HG03039 (cell line): ENCODE data around the gene SNPH.
"Not testable (repeated sequence)": the region's sequence is repeated elsewhere in the genome, so short reads cannot be mapped to it uniquely, and the experiment has no call there.

Experiments
- ATAC-seq: cut with Tn5 transposase; IDR thresholded peaks from one replicate; pipeline ENCODE4 v1.9.1; 2021; ENCODE audit warnings: mild to moderate bottlenecking, moderate library complexity; ENCODE audit not compliant: unreplicated experiment

SNPH gene

GRCh38 chr20:1336699-1337367 lies 70.7 kb downstream of the SNPH start:
- no peak for ATAC-seq

GRCh38 chr20:1337441-1337840 lies 71.3 kb downstream of the SNPH start:
- ATAC-seq, result no peak

GRCh38 chr20:1338096-1338495 lies 72.0 kb downstream of the SNPH start:
- no peak for ATAC-seq

- no peak for ATAC-seq
Measured at GRCh38 chr20:1338801-1339200, 72.7 kb downstream of the SNPH start.

GRCh38 chr20:1341561-1342265 lies 75.6 kb downstream of the SNPH start:
- ATAC-seq, result no peak

GRCh38 chr20:1343446-1344124 lies 77.5 kb downstream of the SNPH start:
- not testable (repeated sequence) for ATAC-seq

GRCh38 chr20:1345030-1345755 lies 79.1 kb downstream of the SNPH start:
- ATAC-seq, result no peak

- no peak for ATAC-seq
Measured at GRCh38 chr20:1345756-1346093, 79.6 kb downstream of the SNPH start.

GRCh38 chr20:1346315-1346969 lies 80.3 kb downstream of the SNPH start:
- no peak for ATAC-seq

- no peak for ATAC-seq
Measured at GRCh38 chr20:1353956-1354355, 87.9 kb downstream of the SNPH start.

- no peak for ATAC-seq
Measured at GRCh38 chr20:1357921-1358671, 92.0 kb downstream of the SNPH start.
